Upper lobe of right lung (tissue), 1 donor: Measurements from ENCODE around the gene TCF7L2. TPM values are rescaled to one million over a fixed set of nuclear protein-coding genes. Genes with fewer than 3 reads are reported as not detected.
A peak's percentile ranks its signal among the peaks of the same experiment; 100 is the strongest.

ENCODE experiments used
- ATAC-seq: fragments of 200-7000 bp; cut with Tn5 transposase; one replicate; pipeline ENCODE4 v1.9.1; 2020; ENCODE audit warnings: mild to moderate bottlenecking, moderate library complexity
- DNase-seq: peaks from one replicate; pipeline ENCODE4 v3.0.0-alpha.2; 2020
- H3K27ac ChIP-seq: fragments of 200-600 bp; one replicate; pipeline ENCODE4 v1.8.0; 2022
- H3K27me3 ChIP-seq: fragments of 200-600 bp; one replicate; pipeline ENCODE4 v1.8.0; 2022; ENCODE audit warnings: mild to moderate bottlenecking
- H3K36me3 ChIP-seq: fragments of 200-600 bp; one replicate; pipeline ENCODE4 v1.8.0; 2022
- H3K4me1 ChIP-seq: fragments of 200-600 bp; one replicate; pipeline ENCODE4 v1.8.0; 2022
- H3K4me3 ChIP-seq: fragments of 200-600 bp; one replicate; pipeline ENCODE4 v1.8.0; 2022; ENCODE audit warnings: mild to moderate bottlenecking
- H3K9me3 ChIP-seq: fragments of 200-600 bp; one replicate; pipeline ENCODE4 v1.8.0; 2022
- CTCF ChIP-seq: fragments of 200-600 bp; IDR thresholded peaks from one replicate; pipeline ENCODE4 v1.8.0; 2022; ENCODE audit warnings: antibody characterized with exemption
- intact Hi-C: fragments of 100-400 bp; cut with DNase I; formaldehyde crosslinking; loops from one replicate; pipeline ENCODE4 v1.11.0; 2022
- total RNA-seq: library from RNA; stranded (reverse); fragmentation: NEBNext Ultra II Directional; extraction: Animal tissue kit (Norgen Biotek cat#: 25700); gene quantifications from one replicate; pipeline ENCODE4 v1.2.1, GENCODE V29; 2021
- donor health status: DM: no; HTN: yes; CAD: no; lungs with severe emphysema.

The TCF7L2 gene
- total RNA-seq, 1 donor from 2014 or later = 47.4 TPM

DNA sequence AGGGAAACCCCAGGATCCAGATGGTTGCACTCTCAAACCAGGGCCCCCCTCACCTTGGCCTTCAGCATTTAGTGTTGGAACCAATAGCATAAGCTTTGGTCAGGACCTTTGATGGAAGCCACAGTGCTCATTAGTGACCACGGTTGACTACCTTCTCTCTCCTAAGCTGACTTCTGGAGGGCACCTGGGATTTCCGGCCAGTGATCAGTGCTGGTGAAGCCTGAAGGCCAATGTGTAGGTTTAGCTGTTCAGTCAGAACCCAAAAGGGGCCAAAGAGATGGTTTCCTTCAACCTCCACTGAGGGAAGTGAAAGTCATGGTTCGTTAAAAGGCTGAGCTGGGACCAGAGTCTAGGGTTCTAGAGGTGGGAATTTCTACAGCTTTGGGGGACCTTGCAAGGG is 46.4 kb downstream of the TCF7L2 start:
- Histone ChIP-seq H3K27me3 (no peaks in the 10 kb centered on the region), H3K36me3 (no peaks in the 10 kb centered on the region), H3K4me1 (peaks cover 16% of the 10 kb centered on the region), H3K27ac (no peak overlapping the region), H3K4me3 (no peak overlapping the region), H3K9me3 (no peaks in the 10 kb centered on the region)
- DNase-seq = no peak
- no peak for ATAC-seq
- intact Hi-C loops = no loop called here
- no peak for TF ChIP-seq CTCF

- ATAC-seq (no peak), DNase-seq (no peak)
- H3K9me3 ChIP-seq = no peaks in the 10 kb centered on the region
- peaks cover 19% of the 10 kb centered on the region for H3K4me1 ChIP-seq
- intact Hi-C loops = no loop called here
- H3K27me3 ChIP-seq = no peaks in the 10 kb centered on the region
- TF ChIP-seq CTCF = no peak
- H3K36me3 ChIP-seq = no peaks in the 10 kb centered on the region
- H3K27ac ChIP-seq = no peak overlapping the region
- H3K4me3 ChIP-seq = no peak overlapping the region
These were observed 49.1 kb downstream of the TCF7L2 start for GRCh38 chr10:112999102-112999501.

DNA sequence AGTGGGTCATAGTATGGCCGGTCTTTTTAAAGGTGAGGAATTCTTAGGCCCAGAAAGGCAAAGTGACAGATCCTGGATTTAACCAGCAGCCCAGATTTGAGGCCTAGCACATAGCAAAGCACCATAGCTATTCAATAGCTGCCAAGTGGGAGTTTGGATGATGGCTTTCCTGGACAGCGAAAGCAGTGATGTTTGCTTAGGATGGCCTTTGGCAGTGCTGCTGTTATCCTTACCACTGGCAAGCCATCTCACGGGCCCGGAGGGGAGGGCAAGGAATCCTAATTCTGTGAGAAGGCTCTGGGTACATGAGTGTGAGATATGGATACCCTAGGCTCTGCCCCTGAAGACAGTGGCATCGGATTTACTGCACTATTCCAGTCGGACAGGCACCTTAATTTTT is 50.4 kb downstream of the TCF7L2 start:
- H3K27ac ChIP-seq = no peak overlapping the region

GRCh38 chr10:113000876-113001598 is 51.0 kb downstream of the TCF7L2 start:
- no peak for TF ChIP-seq CTCF
- Histone ChIP-seq H3K4me1 (peaks cover 21% of the 10 kb centered on the region), H3K27ac (no peak overlapping the region), H3K27me3 (no peaks in the 10 kb centered on the region), H3K4me3 (no peak overlapping the region), H3K9me3 (no peaks in the 10 kb centered on the region), H3K36me3 (no peaks in the 10 kb centered on the region)
- intact Hi-C loops = no loop called here
- peak; percentile 88 for ATAC-seq
- DNase-seq = no peak

More for the DNA sequence above, 50.4 kb downstream of the TCF7L2 start:
- Histone ChIP-seq H3K27me3 (no peaks in the 10 kb centered on the region), H3K36me3 (no peaks in the 10 kb centered on the region), H3K4me3 (no peak overlapping the region), H3K4me1 (peaks cover 19% of the 10 kb centered on the region), H3K9me3 (no peaks in the 10 kb centered on the region)
- intact Hi-C loops = no loop called here
- no peak for DNase-seq
- no peak for ATAC-seq
- TF ChIP-seq CTCF = no peak

GRCh38 chr10:113001599-113002448 is 51.8 kb downstream of the TCF7L2 start:
- Histone ChIP-seq H3K4me1 (peaks cover 29% of the 10 kb centered on the region), H3K9me3 (no peaks in the 10 kb centered on the region), H3K27me3 (no peaks in the 10 kb centered on the region), H3K36me3 (no peaks in the 10 kb centered on the region), H3K4me3 (no peak overlapping the region), H3K27ac (no peak overlapping the region)
- DNase-seq (no peak), ATAC-seq (no peak)
- intact Hi-C loops = no loop called here
- no peak for TF ChIP-seq CTCF
